Tibial nerve (tissue), 4 donors: ENCODE results near the gene ANO10. TPM values are rescaled to one million over a fixed set of nuclear protein-coding genes. Genes with fewer than 3 reads are reported as not detected.

Experiments
- DNase-seq, 2 donors: peaks; one replicate each; pipeline ENCODE4 v3.0.0-alpha.2; 2019; ENCODE audit warnings: low spot score in 2 of 2
- H3K27ac ChIP-seq, 4 donors: fragments of 200-600 bp; sonication (generic) in 3 of 4; one replicate each; pipeline ENCODE4 v1.5.1; 2017 to 2019; ENCODE audit warnings: mild to moderate bottlenecking in 1 of 4
- H3K27me3 ChIP-seq, 2 donors: fragments of 200-600 bp; sonication (generic) in 1 of 2; one replicate each; pipeline versions ENCODE4 v1.5.1 to v1.6.0; 2017 to 2019
- H3K36me3 ChIP-seq, 3 donors: fragments of 200-600 bp; sonication (generic); one replicate each; pipeline ENCODE4 v1.5.1; 2018 to 2019
- H3K4me1 ChIP-seq, 4 donors: fragments of 200-600 bp; sonication (generic) in 3 of 4; one replicate each; pipeline ENCODE4 v1.5.1; 2017 to 2019
- H3K4me3 ChIP-seq, 4 donors: fragments of 200-600 bp; sonication (generic) in 3 of 4; one replicate each; pipeline ENCODE4 v1.5.1; 2017 to 2019; ENCODE audit warnings: mild to moderate bottlenecking in 1 of 4, moderate library complexity in 1 of 4
- H3K9me3 ChIP-seq, 4 donors: fragments of 200-600 bp; sonication (generic) in 3 of 4; one replicate each; pipeline ENCODE4 v1.5.1; 2017 to 2019
- EP300 ChIP-seq, 2 donors: sonication (generic); formaldehyde crosslinking; IDR thresholded peaks; one replicate each; pipeline ENCODE4 v1.6.1; 2017; ENCODE audit warnings: antibody characterized with exemption in 2 of 2, mild to moderate bottlenecking in 1 of 2
- POLR2A ChIP-seq, 2 donors: fragments of 450-650 bp; IDR thresholded peaks; one replicate each; pipeline ENCODE4 v1.6.1; 2017; ENCODE audit warnings: antibody characterized with exemption in 2 of 2, mild to moderate bottlenecking in 2 of 2, moderate library complexity in 2 of 2
- WGBS, 2 donors: methylation state at CpG; one replicate each; pipeline ENCODE4 v1.1.5; 2018; 5-methylcytosine and 5-hydroxymethylcytosine counted together
- total RNA-seq, 4 donors: library from RNA; depleted of rRNA; stranded (reverse); fragments of >200 nt; gene quantifications; one replicate each; pipeline ENCODE4 v1.1.0, GENCODE V29; 2016
- TF ChIP-seq, protein P1 (sequence below), 5 experiments: fragments of 200-600 bp in 3 of 5; fragments of 450-650 bp in 2 of 5; sonication (generic) in 3 of 5; IDR thresholded peaks; one replicate each; pipeline ENCODE4 v1.5.1; 2016 to 2019; ENCODE audit warnings: antibody characterized with exemption in 5 of 5, mild to moderate bottlenecking in 3 of 5, moderate library complexity in 2 of 5

Gene ANO10
- total RNA-seq, 4 donors from 2014 or later, result 19.4 to 28.8 (median 21.2) TPM

DNA sequence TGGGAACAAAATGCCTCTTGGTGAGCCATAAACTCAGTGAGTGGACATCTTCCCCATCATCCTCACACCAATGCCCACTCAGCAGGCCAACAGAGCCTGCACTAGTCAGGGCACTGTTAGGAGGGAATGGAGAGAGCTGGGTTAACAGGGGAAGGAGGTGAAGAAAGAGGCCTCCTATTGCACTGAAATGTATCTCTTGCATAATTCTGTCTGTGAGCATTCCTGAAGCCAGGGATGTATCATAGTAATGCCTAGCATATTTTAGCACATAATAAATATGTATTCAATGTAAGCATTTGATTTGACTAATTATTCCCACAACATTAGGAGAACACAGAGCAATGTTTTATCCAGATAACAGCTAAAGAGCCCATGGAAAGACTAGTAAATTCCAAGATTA lies 81.2 kb downstream of the ANO10 start:
- H3K36me3 ChIP-seq, result no peaks in the 10 kb centered on the region
- H3K27me3 ChIP-seq, result no peaks in the 10 kb centered on the region
- DNase-seq, result no peak
- H3K4me3 ChIP-seq, result no peak overlapping the region
- H3K27ac ChIP-seq, result no peak overlapping the region
- H3K9me3 ChIP-seq, result no peaks in the 10 kb centered on the region
- H3K4me1 ChIP-seq, result no peaks in the 10 kb centered on the region
- TF ChIP-seq POLR2A (IDR thresholded peaks at IDR 0.05) (no peak), EP300 (IDR thresholded peaks at IDR 0.05) (no peak)
- TF ChIP-seq, protein P1, sequence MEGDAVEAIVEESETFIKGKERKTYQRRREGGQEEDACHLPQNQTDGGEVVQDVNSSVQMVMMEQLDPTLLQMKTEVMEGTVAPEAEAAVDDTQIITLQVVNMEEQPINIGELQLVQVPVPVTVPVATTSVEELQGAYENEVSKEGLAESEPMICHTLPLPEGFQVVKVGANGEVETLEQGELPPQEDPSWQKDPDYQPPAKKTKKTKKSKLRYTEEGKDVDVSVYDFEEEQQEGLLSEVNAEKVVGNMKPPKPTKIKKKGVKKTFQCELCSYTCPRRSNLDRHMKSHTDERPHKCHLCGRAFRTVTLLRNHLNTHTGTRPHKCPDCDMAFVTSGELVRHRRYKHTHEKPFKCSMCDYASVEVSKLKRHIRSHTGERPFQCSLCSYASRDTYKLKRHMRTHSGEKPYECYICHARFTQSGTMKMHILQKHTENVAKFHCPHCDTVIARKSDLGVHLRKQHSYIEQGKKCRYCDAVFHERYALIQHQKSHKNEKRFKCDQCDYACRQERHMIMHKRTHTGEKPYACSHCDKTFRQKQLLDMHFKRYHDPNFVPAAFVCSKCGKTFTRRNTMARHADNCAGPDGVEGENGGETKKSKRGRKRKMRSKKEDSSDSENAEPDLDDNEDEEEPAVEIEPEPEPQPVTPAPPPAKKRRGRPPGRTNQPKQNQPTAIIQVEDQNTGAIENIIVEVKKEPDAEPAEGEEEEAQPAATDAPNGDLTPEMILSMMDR (IDR thresholded peaks at IDR 0.05), result no peak

DNA sequence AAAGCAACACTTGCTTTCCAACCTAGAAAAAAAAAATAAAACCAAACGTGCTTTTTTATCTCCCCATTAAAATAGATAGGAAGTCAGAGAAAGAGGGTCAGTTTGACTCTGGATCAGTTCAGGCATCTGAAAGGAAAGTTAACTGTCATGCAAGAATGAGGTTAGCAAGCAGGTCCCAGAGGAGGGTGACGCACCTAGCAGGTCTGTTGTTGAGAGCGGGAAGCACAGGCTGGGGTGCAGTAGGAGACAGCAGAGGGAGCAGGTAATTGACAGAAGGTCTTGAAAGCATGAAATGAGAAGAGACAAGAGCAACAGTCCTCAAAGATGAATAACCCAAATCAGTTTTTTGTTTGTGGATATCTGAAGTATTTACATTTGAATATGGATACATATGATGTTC lies 82.5 kb downstream of the ANO10 start:
- Histone ChIP-seq H3K27ac (no peak overlapping the region), H3K9me3 (no peaks in the 10 kb centered on the region), H3K27me3 (no peaks in the 10 kb centered on the region), H3K4me1 (no peaks in the 10 kb centered on the region), H3K36me3 (no peaks in the 10 kb centered on the region), H3K4me3 (no peak overlapping the region)
- TF ChIP-seq EP300 (IDR thresholded peaks at IDR 0.05) (no peak), POLR2A (IDR thresholded peaks at IDR 0.05) (no peak)
- TF ChIP-seq, protein P1 (IDR thresholded peaks at IDR 0.05), result no peak
- 60 to 65% methylated on average over 3 of the region's 3 CpGs for WGBS, 2 donors
- DNase-seq, result no peak

DNA sequence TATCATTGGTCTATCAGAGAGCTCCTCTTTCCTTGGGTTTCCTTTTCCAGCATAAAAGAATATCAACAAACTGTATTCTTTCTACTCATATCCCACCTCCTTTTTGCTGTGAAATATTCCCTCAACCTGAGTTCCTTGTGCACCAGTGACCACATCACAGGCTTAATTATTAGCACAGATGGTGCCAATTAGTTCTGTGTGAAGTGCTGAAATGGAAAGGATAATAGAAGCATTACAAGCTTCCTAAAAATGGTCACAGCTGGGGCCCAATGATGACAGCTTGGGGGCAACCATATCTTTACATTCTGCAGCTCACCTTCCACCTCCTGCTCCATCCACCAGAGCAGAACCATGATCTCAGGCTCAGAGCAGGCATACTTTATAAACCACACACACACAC lies 84.6 kb downstream of the ANO10 start:
- H3K36me3 ChIP-seq, result no peaks in the 10 kb centered on the region
- DNase-seq, result no peak
- no peaks in the 10 kb centered on the region for H3K9me3 ChIP-seq
- H3K4me3 ChIP-seq, result no peak overlapping the region
- no peaks in the 10 kb centered on the region for H3K27me3 ChIP-seq
- TF ChIP-seq POLR2A (IDR thresholded peaks at IDR 0.05) (no peak), EP300 (IDR thresholded peaks at IDR 0.05) (no peak)
- TF ChIP-seq, protein P1 (IDR thresholded peaks at IDR 0.05), result no peak
- H3K4me1 ChIP-seq, result no peaks in the 10 kb centered on the region
- no peak overlapping the region for H3K27ac ChIP-seq

DNA sequence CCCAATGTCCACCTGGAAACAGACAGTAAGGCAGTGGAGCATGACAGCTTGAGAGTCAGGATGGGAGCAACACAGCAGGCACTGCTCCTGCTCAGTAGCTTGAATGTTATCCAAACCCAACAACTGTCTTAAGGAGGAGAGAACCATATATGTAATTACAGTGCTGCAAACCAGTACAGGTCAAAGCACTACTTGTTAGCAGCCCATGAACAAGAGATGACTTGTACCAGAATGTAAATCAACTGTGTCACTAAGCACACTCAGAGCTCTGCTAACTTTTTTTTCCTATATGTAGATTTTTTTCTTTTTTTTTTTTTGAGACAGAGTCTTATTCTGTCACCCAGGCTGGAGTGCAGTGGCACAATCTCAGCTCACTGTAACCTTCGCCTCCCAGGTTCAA lies 87.1 kb downstream of the ANO10 start:
- no peaks in the 10 kb centered on the region for H3K27me3 ChIP-seq
- H3K36me3 ChIP-seq, result no peaks in the 10 kb centered on the region
- WGBS, 2 donors, result 100% methylated on average over 1 of the region's 1 CpG
- no peaks in the 10 kb centered on the region for H3K9me3 ChIP-seq
- no peaks in the 10 kb centered on the region for H3K4me1 ChIP-seq
- TF ChIP-seq, protein P1 (IDR thresholded peaks at IDR 0.05), result no peak
- TF ChIP-seq EP300 (IDR thresholded peaks at IDR 0.05) (no peak), POLR2A (IDR thresholded peaks at IDR 0.05) (no peak)
- DNase-seq, result no peak
- no peak overlapping the region for H3K27ac ChIP-seq
- H3K4me3 ChIP-seq, result no peak overlapping the region

DNA sequence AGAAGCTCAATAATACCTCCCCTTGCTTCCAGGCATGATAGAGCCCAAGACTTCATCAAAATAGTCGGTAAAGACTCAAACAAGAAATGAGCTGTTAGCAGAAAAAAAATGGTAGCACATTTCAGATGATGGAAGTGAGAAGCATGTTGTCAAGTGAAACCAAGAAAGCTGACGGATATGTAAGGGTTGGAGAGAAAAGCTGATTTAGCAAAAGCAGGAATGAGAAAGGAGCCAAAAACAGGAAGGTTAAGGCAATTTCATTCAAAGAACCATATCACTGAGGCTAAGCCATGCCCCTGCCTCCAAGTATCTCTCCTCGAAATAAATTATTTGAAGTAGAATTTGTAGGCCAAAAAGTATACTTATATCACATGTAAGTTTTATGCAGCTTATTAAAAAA lies 88.8 kb downstream of the ANO10 start:
- DNase-seq, result no peak
- 80 to 82% methylated on average over 3 of the region's 3 CpGs for WGBS, 2 donors
- H3K4me3 ChIP-seq, result no peak overlapping the region
- no peaks in the 10 kb centered on the region for H3K4me1 ChIP-seq
- no peak overlapping the region for H3K27ac ChIP-seq
- H3K36me3 ChIP-seq, result peaks cover 0 to 8% (median 0%) of the 10 kb centered on the region in 3 donors
- H3K27me3 ChIP-seq, result no peaks in the 10 kb centered on the region
- peaks cover 0 to 6% (median 2%) of the 10 kb centered on the region in 4 donors for H3K9me3 ChIP-seq
- TF ChIP-seq, protein P1 (IDR thresholded peaks at IDR 0.05), result no peak
- TF ChIP-seq POLR2A (IDR thresholded peaks at IDR 0.05) (no peak), EP300 (IDR thresholded peaks at IDR 0.05) (no peak)
